Jurkat, Clone E6-1 (cell line): ENCODE results near the gene AHR.
"Not testable (repeated sequence)": the region's sequence is repeated elsewhere in the genome, so short reads cannot be mapped to it uniquely, and the experiment has no call there.

ENCODE experiments used
- DNase-seq: peaks from one replicate; pipeline ENCODE4 v3.0.0-alpha.2; 2011; ENCODE audit warnings: low read depth, low spot score
- H3K4me3 ChIP-seq: 2 replicates; pipeline ENCODE4 v1.5.1; 2011; ENCODE audit warnings: mild to moderate bottlenecking, low read length, control low read depth, moderate library complexity

The AHR gene

GRCh38 chr7:17329440-17329839 is 31.0 kb downstream of the AHR start:
- no peak overlapping the region for H3K4me3 ChIP-seq
- DNase-seq, result no peak

- no peak for DNase-seq
- no peak overlapping the region for H3K4me3 ChIP-seq
These were observed 33.5 kb downstream of the AHR start for GRCh38 chr7:17331891-17332501.

GRCh38 chr7:17333221-17333620 is 34.8 kb downstream of the AHR start:
- no peak for DNase-seq

GRCh38 chr7:17336168-17336567 is 37.7 kb downstream of the AHR start:
- H3K4me3 ChIP-seq, result no peak overlapping the region
- DNase-seq, result no peak

More at GRCh38 chr7:17333221-17333620, 34.8 kb downstream of the AHR start:
- H3K4me3 ChIP-seq, result no peak overlapping the region

- DNase-seq, result no peak
- H3K4me3 ChIP-seq, result no peak overlapping the region
These were observed 40.7 kb downstream of the AHR start for GRCh38 chr7:17339139-17339538.

GRCh38 chr7:17339952-17340351 is 41.5 kb downstream of the AHR start:
- no peak overlapping the region for H3K4me3 ChIP-seq
- DNase-seq, result no peak

GRCh38 chr7:17340655-17341054 is 42.2 kb downstream of the AHR start:
- DNase-seq, result no peak
- H3K4me3 ChIP-seq, result no peak overlapping the region

- no peak overlapping the region for H3K4me3 ChIP-seq
- no peak for DNase-seq
These were observed 44.3 kb downstream of the AHR start for GRCh38 chr7:17342756-17343155.

GRCh38 chr7:17347401-17347800 is 48.9 kb downstream of the AHR start:
- no peak for DNase-seq
- H3K4me3 ChIP-seq, result no peak overlapping the region

GRCh38 chr7:17348932-17349331 is 50.5 kb downstream of the AHR start:
- not testable (repeated sequence) for DNase-seq

GRCh38 chr7:17350321-17350720 is 51.9 kb downstream of the AHR start:
- H3K4me3 ChIP-seq, result not testable (repeated sequence)

More at GRCh38 chr7:17348932-17349331, 50.5 kb downstream of the AHR start:
- H3K4me3 ChIP-seq, result not testable (repeated sequence)

GRCh38 chr7:17353650-17354419 is 55.4 kb downstream of the AHR start:
- not testable (repeated sequence) for DNase-seq, H3K4me3 ChIP-seq

More at GRCh38 chr7:17350321-17350720, 51.9 kb downstream of the AHR start:
- DNase-seq, result not testable (repeated sequence)

GRCh38 chr7:17354473-17354872 is 56.0 kb downstream of the AHR start:
- DNase-seq, result no peak
- H3K4me3 ChIP-seq, result no peak overlapping the region

GRCh38 chr7:17355050-17355449 is 56.6 kb downstream of the AHR start:
- no peak for DNase-seq
- no peak overlapping the region for H3K4me3 ChIP-seq

GRCh38 chr7:17357952-17358351 is 59.5 kb downstream of the AHR start:
- DNase-seq, result no peak
- no peak overlapping the region for H3K4me3 ChIP-seq

GRCh38 chr7:17359610-17360009 is 61.2 kb downstream of the AHR start:
- DNase-seq, result no peak
- no peak overlapping the region for H3K4me3 ChIP-seq

GRCh38 chr7:17362439-17363105 is 64.1 kb downstream of the AHR start:
- no peak for DNase-seq

GRCh38 chr7:17364671-17365070 is 66.2 kb downstream of the AHR start:
- no peak overlapping the region for H3K4me3 ChIP-seq
- DNase-seq, result no peak

More at GRCh38 chr7:17362439-17363105, 64.1 kb downstream of the AHR start:
- no peak overlapping the region for H3K4me3 ChIP-seq

- no peak for DNase-seq
- H3K4me3 ChIP-seq, result no peak overlapping the region
These were observed 67.3 kb downstream of the AHR start for GRCh38 chr7:17365775-17366174.

- no peak overlapping the region for H3K4me3 ChIP-seq
- DNase-seq, result no peak
These were observed 69.0 kb downstream of the AHR start for GRCh38 chr7:17367502-17367901.
